Right atrium auricular region (tissue), 2 donors: ENCODE results near the gene ASPA. TPM values are rescaled to one million over a fixed set of nuclear protein-coding genes. Genes with fewer than 3 reads are reported as not detected.

Source experiments
- DNase-seq: peaks from one replicate; pipeline ENCODE4 v3.0.0-alpha.2; 2019; ENCODE audit warnings: low spot score
- H3K27ac ChIP-seq, 2 donors: fragments of 200-600 bp; sonication (generic); 1 replicate in 1 of 2; 2 replicates in 1 of 2; pipeline ENCODE4 v1.5.1; 2016 to 2019
- H3K27me3 ChIP-seq, 2 donors: fragments of 200-600 bp; sonication (generic); one replicate each; pipeline versions ENCODE4 v1.5.1 to v1.6.0; 2017 to 2019
- H3K36me3 ChIP-seq: fragments of 200-600 bp; sonication (generic); one replicate; pipeline ENCODE4 v1.5.1; 2016
- H3K4me1 ChIP-seq, 2 donors: fragments of 200-600 bp; sonication (generic); one replicate each; pipeline versions ENCODE4 v1.5.1 to v1.6.0; 2017 to 2019
- H3K4me3 ChIP-seq, 2 donors: fragments of 200-600 bp; sonication (generic); 1 replicate in 1 of 2; 2 replicates in 1 of 2; pipeline ENCODE4 v1.5.1; 2017 to 2019; ENCODE audit warnings: mild to moderate bottlenecking in 1 of 2, moderate library complexity in 1 of 2
- H3K9me3 ChIP-seq, 2 donors: fragments of 200-600 bp; sonication (generic); one replicate each; pipeline ENCODE4 v1.5.1; 2019
- CTCF ChIP-seq, 2 donors: fragments of 200-600 bp; sonication (generic); IDR thresholded peaks; one replicate each; pipeline ENCODE4 v1.5.1; 2019; ENCODE audit warnings: antibody characterized with exemption in 2 of 2
- total RNA-seq, 2 donors: library from RNA; depleted of rRNA; stranded (reverse); fragments of >200 nt; gene quantifications; one replicate each; pipeline ENCODE4 v1.1.0, GENCODE V29; 2016

ASPA gene
- total RNA-seq, 2 donors from 2014 or later: 0.33 to 1.0 TPM

- H3K27me3 ChIP-seq: no peaks in the 10 kb centered on the region
- H3K27ac ChIP-seq: no peak overlapping the region
- H3K4me1 ChIP-seq: peaks cover 0 to 23% of the 10 kb centered on the region in 2 donors
- no peak for TF ChIP-seq CTCF (IDR thresholded peaks at IDR 0.05)
- DNase-seq: no peak
- H3K9me3 ChIP-seq: no peaks in the 10 kb centered on the region
- no peak overlapping the region for H3K4me3 ChIP-seq
- no peaks in the 10 kb centered on the region for H3K36me3 ChIP-seq
Measured at GRCh38 chr17:3533752-3534151, 58.0 kb downstream of the ASPA start.

- Histone ChIP-seq H3K27me3 (no peaks in the 10 kb centered on the region), H3K4me1 (peaks cover 0 to 14% of the 10 kb centered on the region in 2 donors), H3K36me3 (no peaks in the 10 kb centered on the region), H3K9me3 (no peaks in the 10 kb centered on the region), H3K4me3 (no peak overlapping the region), H3K27ac (no peak overlapping the region)
- DNase-seq: no peak
- TF ChIP-seq CTCF (IDR thresholded peaks at IDR 0.05): no peak
Measured at GRCh38 chr17:3534881-3535252, 59.1 kb downstream of the ASPA start.

- no peaks in the 10 kb centered on the region for H3K36me3 ChIP-seq
- H3K27me3 ChIP-seq: no peaks in the 10 kb centered on the region
- H3K4me1 ChIP-seq: peaks cover 0 to 8% of the 10 kb centered on the region in 2 donors
- no peak for DNase-seq
- peak; percentile 75 to 88 for TF ChIP-seq CTCF (IDR thresholded peaks at IDR 0.05)
- H3K27ac ChIP-seq: peak overlapping the region; percentile 54 to 64
- no peaks in the 10 kb centered on the region for H3K9me3 ChIP-seq
- H3K4me3 ChIP-seq: peak overlapping the region; percentile 24 to 51
Measured at GRCh38 chr17:3535253-3535995, 59.6 kb downstream of the ASPA start.

DNA sequence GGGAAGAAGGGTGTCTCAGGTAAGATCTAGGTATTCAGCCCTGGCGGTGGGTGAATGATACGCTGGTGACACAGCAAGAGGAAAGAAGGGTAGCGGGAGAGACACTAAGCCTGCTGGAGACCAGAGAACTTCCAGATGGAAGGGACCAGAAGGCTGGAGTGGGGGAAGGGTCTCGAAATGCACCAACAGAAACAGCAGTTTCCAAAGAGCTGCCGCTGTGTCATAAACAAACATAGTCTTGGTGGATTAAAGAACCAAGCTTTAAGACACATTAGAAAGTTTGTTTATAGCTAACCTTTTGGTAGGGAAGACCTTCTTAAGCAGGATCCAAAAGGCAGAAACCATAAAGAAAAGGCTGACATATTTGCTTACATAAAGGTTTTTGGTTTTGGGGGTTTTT is 60.9 kb downstream of the ASPA start:
- Histone ChIP-seq H3K4me3 (no peak overlapping the region), H3K9me3 (no peaks in the 10 kb centered on the region), H3K4me1 (no peaks in the 10 kb centered on the region), H3K36me3 (no peaks in the 10 kb centered on the region), H3K27ac (no peak overlapping the region), H3K27me3 (no peaks in the 10 kb centered on the region)
- DNase-seq: no peak
- TF ChIP-seq CTCF (IDR thresholded peaks at IDR 0.05): no peak

DNA sequence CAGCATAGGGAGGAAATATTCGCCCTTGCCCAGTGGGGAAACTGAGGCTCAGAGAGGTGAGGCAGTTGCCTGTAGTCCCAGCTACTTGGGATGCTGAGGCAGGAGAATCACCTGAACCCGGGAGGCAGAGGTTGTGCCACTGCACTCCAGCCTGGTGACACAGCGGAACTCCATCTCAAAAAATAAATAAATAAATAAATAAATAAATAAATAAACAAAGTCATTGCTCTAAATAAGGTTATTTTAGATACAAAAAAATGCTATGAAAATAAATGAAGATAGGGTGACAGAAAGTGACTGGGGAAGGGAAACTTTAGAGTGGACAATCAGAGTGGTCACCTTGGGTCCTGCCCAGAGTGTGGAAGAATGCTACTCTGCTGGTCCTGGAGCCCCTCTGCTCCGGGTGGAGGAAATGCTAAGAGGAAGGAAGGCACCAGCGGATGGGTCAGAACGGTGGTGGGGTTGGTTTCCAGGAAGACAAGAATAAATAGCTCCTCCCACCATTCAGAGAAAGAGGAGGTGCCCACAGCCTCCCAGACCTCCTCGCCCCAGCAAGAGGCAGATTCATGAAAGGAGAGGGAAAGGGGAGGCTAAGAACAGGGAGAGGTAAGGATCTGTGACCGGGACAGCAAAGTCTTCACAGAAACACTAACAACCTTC is 64.2 kb downstream of the ASPA start:
- Histone ChIP-seq H3K36me3 (no peaks in the 10 kb centered on the region), H3K4me3 (no peak overlapping the region), H3K4me1 (no peaks in the 10 kb centered on the region), H3K27me3 (no peaks in the 10 kb centered on the region), H3K9me3 (no peaks in the 10 kb centered on the region), H3K27ac (no peak overlapping the region)
- DNase-seq: no peak
- no peak for TF ChIP-seq CTCF (IDR thresholded peaks at IDR 0.05)
